DMS153 treated with DMSO at 0.1 percent for 48 hours (cell line): ENCODE measurements around the gene ATAD2B.

Experiments used
- DNase-seq: peaks from one replicate; lab custom pipeline; 2025; ENCODE audit not compliant: unreplicated experiment; lab: John Stamatoyannopoulos, UW

ATAD2B gene

DNA sequence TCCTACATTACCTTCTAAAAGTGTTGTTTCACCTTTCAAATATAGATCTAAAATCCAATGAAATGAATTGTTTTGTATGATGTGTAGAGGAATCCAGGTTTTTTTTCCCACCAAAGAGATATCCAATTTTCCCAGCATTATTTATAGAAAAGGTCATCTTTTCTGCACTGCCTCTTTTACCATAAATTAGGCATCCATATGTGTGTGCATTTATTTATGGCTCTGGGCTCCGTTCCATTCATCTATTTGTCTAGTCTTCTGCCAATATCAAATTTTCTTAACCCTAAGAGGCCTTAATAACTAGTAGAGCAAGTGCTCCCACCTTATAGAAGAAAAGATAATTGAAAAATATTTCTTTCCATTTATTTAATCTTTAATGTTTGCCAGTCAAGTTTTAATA is 88.3 kb downstream of the ATAD2B start:
- no peak for DNase-seq

GRCh38 chr2:23837871-23838270 is 89.1 kb downstream of the ATAD2B start:
- no peak for DNase-seq

GRCh38 chr2:23836971-23837565 is 89.9 kb downstream of the ATAD2B start:
- DNase-seq: no peak

- DNase-seq: no peak
Observed at GRCh38 chr2:23836505-23836904, 90.4 kb downstream of the ATAD2B start.

GRCh38 chr2:23835988-23836387 is 90.9 kb downstream of the ATAD2B start:
- no peak for DNase-seq

DNA sequence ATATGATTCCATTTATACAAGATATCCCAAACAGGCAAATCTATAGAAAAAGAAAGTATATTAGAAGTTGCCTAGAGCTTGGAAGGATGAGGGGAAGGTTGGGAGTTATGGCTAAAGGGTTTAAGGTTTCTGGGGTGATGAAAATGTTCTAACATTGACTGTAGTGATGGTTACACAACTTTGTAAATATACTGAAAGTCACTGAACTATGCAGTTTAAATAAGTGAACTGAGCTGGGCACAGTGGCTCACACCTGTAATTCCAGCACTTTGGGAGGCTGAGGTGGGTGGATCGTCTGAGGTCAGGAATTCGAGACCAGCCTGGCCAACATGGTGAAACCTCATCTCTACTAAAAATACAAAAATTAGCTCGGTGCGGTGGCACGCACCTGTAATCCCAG is 91.5 kb downstream of the ATAD2B start:
- no peak for DNase-seq

DNA sequence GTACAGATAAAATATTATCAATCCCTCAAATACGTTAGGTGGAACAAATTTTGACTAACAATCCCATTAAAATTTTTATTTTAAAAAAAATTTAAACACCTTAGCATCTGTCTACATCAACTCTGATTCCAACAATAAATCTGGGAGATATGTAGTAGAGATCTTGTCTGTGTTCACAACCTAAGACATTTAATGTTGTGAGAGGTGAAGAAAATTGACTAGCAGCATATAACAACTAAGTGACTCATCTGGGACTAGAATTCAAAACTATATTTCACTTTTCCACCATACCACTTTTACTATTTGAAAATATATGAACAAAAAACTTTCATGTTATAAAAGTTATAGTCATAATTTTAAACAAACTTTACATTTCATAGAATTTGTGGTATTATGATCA is 97.9 kb downstream of the ATAD2B start:
- DNase-seq: no peak

DNA sequence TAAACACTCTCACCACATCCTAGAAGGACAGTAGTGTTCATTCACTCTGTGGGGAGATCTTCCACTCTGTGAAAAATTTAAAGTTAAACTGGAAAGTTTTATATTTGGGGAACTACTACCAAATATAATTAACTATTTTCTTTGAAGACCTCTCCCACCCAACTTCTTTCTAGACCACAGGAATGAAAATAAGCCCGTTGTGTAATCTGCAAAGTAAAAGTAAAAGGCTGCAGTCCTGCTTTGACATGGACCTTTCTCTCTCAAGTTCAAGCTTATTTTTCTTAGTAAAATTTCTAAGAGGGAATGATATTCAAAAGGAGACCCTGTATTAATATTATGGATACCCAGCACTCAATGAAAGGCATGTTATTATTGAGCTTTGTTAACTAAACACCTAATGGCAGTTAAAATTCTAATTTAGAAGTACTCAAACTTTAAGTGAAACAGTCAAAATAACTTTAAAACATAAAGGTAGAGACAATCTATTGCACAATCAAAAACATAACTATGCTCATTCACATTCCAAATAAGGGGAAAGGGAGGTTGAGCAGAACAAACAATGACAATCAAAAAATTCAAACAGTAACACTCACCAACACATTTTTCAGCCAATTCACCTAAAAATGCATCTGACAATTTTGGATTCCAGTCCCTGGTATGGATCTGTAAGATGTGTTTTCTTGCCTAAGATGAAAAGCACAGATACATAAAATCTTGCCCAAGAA is 98.5 kb downstream of the ATAD2B start:
- no peak for DNase-seq

DNA sequence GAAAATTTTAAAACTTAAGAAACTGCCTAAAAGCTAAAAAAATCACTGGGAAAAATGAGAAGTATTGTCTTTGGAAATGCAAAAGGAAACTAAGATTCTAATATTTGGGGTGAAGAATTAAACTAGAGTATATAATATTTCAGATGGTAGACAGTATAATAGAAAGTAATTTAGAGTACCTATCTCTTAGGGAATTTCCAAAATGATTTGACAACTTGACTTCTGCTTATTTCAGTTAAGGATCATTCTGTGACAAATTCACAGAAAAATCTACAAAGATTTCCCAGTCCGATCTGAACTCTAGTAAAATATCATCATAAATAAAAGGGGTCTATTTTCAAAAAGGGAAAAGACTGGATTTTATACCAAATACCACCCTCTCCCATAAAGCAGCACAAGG is 99.6 kb downstream of the ATAD2B start:
- no peak for DNase-seq

DNA sequence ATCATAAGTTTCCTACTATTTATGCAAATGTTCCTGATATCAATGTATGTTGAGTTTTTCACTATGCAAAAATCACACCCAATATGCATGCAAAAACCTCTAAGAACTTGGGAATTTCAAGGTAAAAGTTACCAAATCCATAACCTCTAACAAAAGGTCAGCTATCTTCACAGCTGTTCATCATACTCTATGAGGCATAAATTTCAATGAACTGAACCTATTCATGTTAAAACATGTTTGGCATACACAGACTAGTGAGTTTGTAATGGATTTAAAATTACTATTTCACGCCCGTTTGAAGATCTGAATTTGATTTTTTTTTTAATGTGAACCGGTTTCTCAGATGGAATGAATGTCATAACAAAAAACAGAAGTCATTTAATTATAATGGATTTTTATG is 100.2 kb downstream of the ATAD2B start:
- DNase-seq: no peak

- DNase-seq: no peak
Observed at GRCh38 chr2:23826040-23826439, 100.9 kb downstream of the ATAD2B start.

- DNase-seq: no peak
Observed at GRCh38 chr2:23824777-23825212, 102.1 kb downstream of the ATAD2B start.

- no peak for DNase-seq
Observed at GRCh38 chr2:23823863-23824262, 103.1 kb downstream of the ATAD2B start.

GRCh38 chr2:23814963-23815362 is 112.0 kb downstream of the ATAD2B start:
- no peak for DNase-seq

GRCh38 chr2:23813438-23813837 is 113.5 kb downstream of the ATAD2B start:
- DNase-seq: no peak

- DNase-seq: no peak
Observed at GRCh38 chr2:23809150-23809549, 117.8 kb downstream of the ATAD2B start.

DNA sequence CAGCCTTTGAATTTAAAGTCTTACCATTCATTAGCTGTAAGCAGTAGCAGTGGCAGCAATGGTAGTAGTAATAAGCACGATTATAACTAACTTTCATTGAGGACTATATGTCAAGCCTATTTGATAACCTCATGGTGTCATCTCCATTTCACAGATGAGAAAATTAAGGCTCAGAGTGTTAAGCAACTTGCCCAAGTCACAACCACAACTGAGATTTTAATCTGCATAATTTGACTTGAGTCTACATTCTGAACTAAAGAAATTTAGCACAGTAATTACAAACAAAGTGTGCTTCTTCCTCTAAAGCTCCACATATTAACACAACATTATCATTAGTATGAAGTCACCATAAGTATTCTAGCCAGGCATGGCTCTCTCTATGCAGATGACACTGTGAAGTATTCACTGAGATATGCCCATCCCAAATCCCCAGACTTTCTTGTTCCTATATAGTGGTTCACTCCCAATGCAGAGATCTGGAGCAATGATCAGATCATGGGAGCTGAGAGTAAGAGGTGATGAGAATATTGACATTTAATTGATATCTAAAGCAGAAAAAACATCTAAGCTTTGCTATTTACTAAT is 120.2 kb downstream of the ATAD2B start:
- DNase-seq: no peak

DNA sequence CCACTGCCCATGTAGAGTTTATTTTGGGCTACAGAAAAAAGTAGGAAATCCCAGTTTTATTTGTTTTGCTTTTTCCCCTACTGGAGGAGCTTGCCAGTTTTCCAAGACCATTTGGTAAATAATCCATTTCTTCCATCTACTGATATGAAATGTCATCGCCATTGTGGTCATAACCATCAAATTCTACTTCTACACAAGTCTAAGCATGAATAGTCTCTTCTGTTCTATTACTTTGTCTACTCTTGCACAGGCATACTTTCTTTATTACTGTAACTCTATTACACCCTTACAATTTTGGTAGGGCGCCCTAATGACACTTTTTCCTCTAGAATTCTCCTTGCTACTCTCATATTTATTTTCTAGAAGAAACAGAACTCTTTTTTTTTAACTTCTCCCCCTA is 120.7 kb downstream of the ATAD2B start:
- DNase-seq: no peak

- no peak for DNase-seq
Observed at GRCh38 chr2:23803965-23804542, 122.9 kb downstream of the ATAD2B start.

GRCh38 chr2:23803264-23803964 is 123.5 kb downstream of the ATAD2B start:
- DNase-seq: no peak

DNA sequence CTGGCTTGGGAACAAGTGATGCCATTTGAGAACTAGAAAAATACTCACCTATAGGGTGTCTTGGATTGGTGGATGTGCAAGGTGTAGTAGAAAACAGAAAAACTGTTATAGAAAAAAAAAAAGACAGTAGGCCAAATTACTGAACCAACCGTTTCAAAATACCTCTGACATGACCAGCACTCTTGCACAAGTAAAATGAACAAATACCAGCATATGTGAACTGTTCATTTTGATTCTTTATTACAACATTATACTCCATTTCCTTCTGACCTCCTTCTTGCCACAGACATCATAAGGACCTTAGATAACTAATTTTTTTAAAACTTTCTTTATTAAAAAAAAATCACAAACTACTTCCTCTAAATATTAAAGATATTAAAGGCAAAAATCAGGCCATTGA is 125.5 kb downstream of the ATAD2B start:
- no peak for DNase-seq

DNA sequence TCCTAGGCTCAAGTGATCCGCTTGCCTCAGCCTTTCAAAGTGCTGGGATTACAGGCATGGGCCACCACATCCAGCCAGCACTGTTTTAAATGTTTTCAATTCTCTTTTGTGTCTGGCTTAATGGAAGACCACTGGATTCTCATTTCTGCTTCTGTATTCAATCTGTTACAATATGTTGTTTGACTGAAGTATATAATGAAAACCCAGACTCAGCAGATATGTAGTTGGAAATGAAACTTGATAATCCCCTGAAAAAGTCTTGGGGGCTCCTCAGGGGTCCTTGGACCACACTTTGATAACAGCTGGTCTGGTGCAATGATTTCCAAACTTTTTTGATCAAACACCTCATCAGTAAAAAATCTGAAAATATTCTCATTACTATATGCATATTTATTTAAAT is 132.7 kb downstream of the ATAD2B start:
- no peak for DNase-seq
